Parathyroid adenoma (tissue), 2 donors: Measurements from ENCODE around the gene C3.
"Not testable (repeated sequence)": the region's sequence is repeated elsewhere in the genome, so short reads cannot be mapped to it uniquely, and the experiment has no call there.

Experiments
- H2AFZ ChIP-seq: fragments of 300-600 bp; sonication (generic); one replicate; pipeline ENCODE4 v1.7.0; 2017; ENCODE audit warnings: antibody characterized with exemption, mild to moderate bottlenecking
- H3K27ac ChIP-seq: fragments of 300-600 bp; sonication (generic); one replicate; pipeline ENCODE4 v1.7.0; 2017
- H3K27me3 ChIP-seq: fragments of 300-600 bp; sonication (generic); one replicate; pipeline ENCODE4 v1.7.0; 2017; ENCODE audit warnings: low read length; ENCODE audit not compliant: control insufficient read depth, insufficient read depth
- H3K36me3 ChIP-seq: fragments of 300-600 bp; sonication (generic); one replicate; pipeline ENCODE4 v1.7.0; 2017; ENCODE audit warnings: low read length; ENCODE audit not compliant: control insufficient read depth, insufficient read depth
- H3K4me1 ChIP-seq: fragments of 300-600 bp; sonication (generic); one replicate; pipeline ENCODE4 v1.7.0; 2017; ENCODE audit warnings: control low read depth
- H3K4me2 ChIP-seq: fragments of 300-600 bp; sonication (generic); one replicate; pipeline ENCODE4 v1.7.0; 2017; ENCODE audit warnings: low read length
- H3K4me3 ChIP-seq: fragments of 300-600 bp; sonication (generic); one replicate; pipeline ENCODE4 v1.7.0; 2017; ENCODE audit warnings: low read depth, low read length
- H3K79me2 ChIP-seq: fragments of 300-600 bp; sonication (generic); one replicate; pipeline ENCODE4 v1.7.0; 2017; ENCODE audit warnings: control low read depth
- H3K9ac ChIP-seq: fragments of 300-600 bp; sonication (generic); one replicate; pipeline ENCODE4 v1.7.0; 2017; ENCODE audit warnings: mild to moderate bottlenecking
- H3K9me3 ChIP-seq: fragments of 300-600 bp; sonication (generic); one replicate; pipeline ENCODE4 v1.7.0; 2017; ENCODE audit warnings: low read length; ENCODE audit not compliant: control insufficient read depth
- CTCF ChIP-seq: fragments of 300-600 bp; sonication (generic); IDR thresholded peaks from one replicate; pipeline ENCODE4 v1.7.0; 2017; ENCODE audit warnings: antibody characterized with exemption, mild to moderate bottlenecking
- donor health status: primary hyperparathyroidism.

Gene C3

DNA sequence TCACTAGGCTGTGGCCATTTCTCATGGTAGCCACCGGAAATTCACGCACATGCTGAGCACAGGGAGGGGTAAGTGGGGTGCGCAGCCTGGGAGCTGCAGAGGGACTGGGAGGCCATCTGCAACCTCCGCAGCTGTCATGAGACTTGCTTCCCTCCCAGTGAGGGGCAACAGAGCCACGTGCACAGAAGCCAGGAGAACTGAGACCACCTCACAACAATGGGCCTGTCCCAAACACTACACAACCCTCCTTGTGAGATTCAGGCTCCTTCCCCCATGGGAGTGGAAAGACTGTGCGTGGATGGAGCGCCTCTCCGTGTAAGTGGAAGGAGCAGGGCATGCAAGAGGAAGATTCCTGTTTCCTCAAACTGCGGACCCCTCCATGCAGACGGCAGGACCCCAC lies 8.8 kb downstream of the C3 start:
- no peak overlapping the region for H3K4me2 ChIP-seq
- no peak overlapping the region for H3K27ac ChIP-seq
- no peaks in the 10 kb centered on the region for H3K79me2 ChIP-seq
- H3K9ac ChIP-seq = no peak overlapping the region
- H2AFZ ChIP-seq = no peak overlapping the region
- no peak overlapping the region for H3K4me3 ChIP-seq
- no peaks in the 10 kb centered on the region for H3K9me3 ChIP-seq
- TF ChIP-seq CTCF = no peak
- no peaks in the 10 kb centered on the region for H3K4me1 ChIP-seq
- no peaks in the 10 kb centered on the region for H3K36me3 ChIP-seq
- H3K27me3 ChIP-seq = no peaks in the 10 kb centered on the region

DNA sequence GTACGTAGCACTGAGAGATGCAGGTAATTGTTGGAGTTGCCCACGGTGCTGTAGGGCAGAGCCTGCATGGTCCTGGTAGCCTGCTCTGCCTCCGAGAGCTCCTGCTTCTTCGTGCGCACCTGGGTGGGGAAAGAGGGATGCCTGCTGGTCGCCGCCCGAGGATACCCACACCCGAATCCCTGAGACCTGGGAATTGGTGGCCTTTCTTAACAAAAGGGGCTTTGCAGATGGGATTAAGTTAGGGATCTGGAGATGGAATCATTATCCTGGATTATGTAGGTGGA lies 9.4 kb downstream of the C3 start:
- no peak for TF ChIP-seq CTCF
- Histone ChIP-seq H3K4me1 (no peaks in the 10 kb centered on the region), H3K9me3 (no peaks in the 10 kb centered on the region), H3K27me3 (no peaks in the 10 kb centered on the region), H3K4me3 (no peak overlapping the region), H3K4me2 (no peak overlapping the region), H3K79me2 (no peaks in the 10 kb centered on the region), H3K27ac (no peak overlapping the region), H3K36me3 (no peaks in the 10 kb centered on the region), H2AFZ (no peak overlapping the region), H3K9ac (no peak overlapping the region)

GRCh38 chr19:6710273-6711077 lies 10.0 kb downstream of the C3 start:
- Histone ChIP-seq H3K79me2 (no peaks in the 10 kb centered on the region), H3K9ac (no peak overlapping the region), H3K4me2 (peak overlapping the region; percentile 35), H3K9me3 (no peaks in the 10 kb centered on the region), H3K27ac (no peak overlapping the region), H3K4me1 (no peaks in the 10 kb centered on the region), H3K4me3 (no peak overlapping the region), H3K27me3 (no peaks in the 10 kb centered on the region), H2AFZ (peak overlapping the region; percentile 1), H3K36me3 (no peaks in the 10 kb centered on the region)
- no peak for TF ChIP-seq CTCF

DNA sequence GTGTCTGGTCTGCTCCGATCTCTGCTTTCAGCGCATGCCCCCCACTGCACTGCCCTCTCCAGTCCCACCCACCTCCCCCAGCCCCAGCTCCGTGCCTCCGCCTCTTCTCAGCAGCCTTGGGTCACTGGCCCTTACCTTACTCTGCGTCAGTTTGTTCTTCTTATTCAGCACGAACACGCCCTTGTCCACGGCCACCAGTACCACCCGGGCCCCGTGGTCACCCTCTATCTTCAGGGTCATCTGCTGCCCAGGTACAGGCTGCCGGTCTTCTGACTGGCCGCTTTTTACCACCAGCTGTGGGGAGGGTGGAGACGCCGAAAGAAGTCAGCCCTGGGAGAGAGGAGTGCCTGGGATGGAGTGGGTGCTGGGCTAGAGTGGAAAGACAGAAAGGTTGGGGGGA lies 10.9 kb downstream of the C3 start:
- H3K27ac ChIP-seq = no peak overlapping the region

GRCh38 chr19:6708913-6709312 lies 11.5 kb downstream of the C3 start:
- not testable (repeated sequence) for H3K4me2 ChIP-seq, H3K9ac ChIP-seq, H3K79me2 ChIP-seq, H3K27ac ChIP-seq, H2AFZ ChIP-seq, H3K4me1 ChIP-seq, H3K9me3 ChIP-seq, H3K4me3 ChIP-seq, H3K36me3 ChIP-seq, H3K27me3 ChIP-seq

More for the DNA sequence above, 10.9 kb downstream of the C3 start:
- Histone ChIP-seq H3K4me1 (no peaks in the 10 kb centered on the region), H3K27me3 (no peaks in the 10 kb centered on the region), H2AFZ (no peak overlapping the region), H3K4me3 (no peak overlapping the region), H3K36me3 (no peaks in the 10 kb centered on the region), H3K79me2 (no peaks in the 10 kb centered on the region), H3K9me3 (no peaks in the 10 kb centered on the region), H3K4me2 (no peak overlapping the region), H3K9ac (no peak overlapping the region)
- no peak for TF ChIP-seq CTCF
